Lung microvascular endothelial cell (primary cell): Measurements from ENCODE around the gene FOXP1. TPM values are rescaled to one million over a fixed set of nuclear protein-coding genes. Genes with fewer than 3 reads are reported as not detected.
A peak's percentile ranks its signal among the peaks of the same experiment; 100 is the strongest.

ENCODE experiments used
- DNase-seq, 2 donors: peaks; one replicate each; pipeline versions ENCODE4 v3.0.0 to v3.0.0-alpha.2; 2010; ENCODE audit warnings: low read depth in 2 of 2
- total RNA-seq: library from RNA; depleted of rRNA; stranded (reverse); fragments of >200 nt; gene quantifications from 2 replicates; pipeline ENCODE4 v1.2.1, GENCODE V29; 2014

Gene FOXP1
- total RNA-seq, 1 donor from 2014 or later, result 75.2 TPM

- no peak for DNase-seq
Observed at GRCh38 chr3:71276531-71276930, 307.0 kb downstream of the FOXP1 start.

GRCh38 chr3:71273453-71273852 lies 310.1 kb downstream of the FOXP1 start:
- no peak for DNase-seq

- DNase-seq, result no peak
Observed at GRCh38 chr3:71271596-71271995, 311.9 kb downstream of the FOXP1 start.

GRCh38 chr3:71269906-71270305 lies 313.6 kb downstream of the FOXP1 start:
- DNase-seq, result no peak

GRCh38 chr3:71268462-71268999 lies 315.0 kb downstream of the FOXP1 start:
- DNase-seq, result no peak

GRCh38 chr3:71266875-71267274 lies 316.7 kb downstream of the FOXP1 start:
- DNase-seq, result no peak

GRCh38 chr3:71265365-71265915 lies 318.1 kb downstream of the FOXP1 start:
- DNase-seq, result no peak

- DNase-seq, result no peak
Observed at GRCh38 chr3:71264840-71265239, 318.7 kb downstream of the FOXP1 start.

GRCh38 chr3:71262364-71263265 lies 320.9 kb downstream of the FOXP1 start:
- peak in 1 of 2 donors; percentile 58 for DNase-seq

- no peak for DNase-seq
Observed at GRCh38 chr3:71260782-71261181, 322.7 kb downstream of the FOXP1 start.

GRCh38 chr3:71258526-71258925 lies 325.0 kb downstream of the FOXP1 start:
- DNase-seq, result peak in 1 of 2 donors; percentile 43

- DNase-seq, result peak; percentile 23 to 80
Observed at GRCh38 chr3:71258116-71258515, 325.4 kb downstream of the FOXP1 start.

GRCh38 chr3:71255498-71255897 lies 328.0 kb downstream of the FOXP1 start:
- DNase-seq, result no peak

- DNase-seq, result no peak
Observed at GRCh38 chr3:71254281-71255057, 329.1 kb downstream of the FOXP1 start.

GRCh38 chr3:71253169-71253568 lies 330.4 kb downstream of the FOXP1 start:
- DNase-seq, result no peak

- DNase-seq, result no peak
Observed at GRCh38 chr3:71252466-71252865, 331.1 kb downstream of the FOXP1 start.

- DNase-seq, result peak; percentile 63 to 87
Observed at GRCh38 chr3:71251156-71251775, 332.3 kb downstream of the FOXP1 start.

GRCh38 chr3:71250026-71250425 lies 333.5 kb downstream of the FOXP1 start:
- DNase-seq, result no peak

- DNase-seq, result no peak
Observed at GRCh38 chr3:71247958-71248335, 335.6 kb downstream of the FOXP1 start.

GRCh38 chr3:71247221-71247957 lies 336.1 kb downstream of the FOXP1 start:
- DNase-seq, result peak in 1 of 2 donors; percentile 17
